ENCODE data around the gene SLC22A23. TPM values are rescaled to one million over a fixed set of nuclear protein-coding genes. Genes with fewer than 3 reads are reported as not detected.
A peak's percentile ranks its signal among the peaks of the same experiment; 100 is the strongest.

Gene SLC22A23
- total RNA-seq, 2 experiments from 2014 or later = 13.4 to 13.6 TPM

DNA sequence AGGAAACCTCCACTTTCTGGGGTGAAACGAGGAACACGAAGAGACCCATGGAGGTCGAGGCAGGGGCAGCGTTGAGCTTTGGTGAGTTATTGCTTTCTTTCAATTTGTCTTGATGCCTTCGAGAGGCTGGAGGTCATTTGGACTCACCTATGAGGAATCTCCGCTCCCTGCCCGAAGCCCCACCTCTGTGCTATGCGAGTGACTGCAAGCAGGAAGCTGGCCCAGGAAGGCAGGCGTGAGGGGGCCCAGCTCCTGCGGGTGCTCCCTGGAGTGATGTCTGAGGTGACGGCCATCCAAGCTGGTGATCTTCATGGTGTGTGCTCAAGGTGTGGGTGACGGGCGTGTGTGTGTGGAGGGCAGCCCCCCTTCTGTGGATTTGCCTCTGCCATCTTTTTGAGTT lies 185.1 kb downstream of the SLC22A23 start:
- Mint-ChIP-seq H3K4me1 (ENCODE audit: low read depth) (peaks cover 34% of the 10 kb centered on the region), H3K27ac (no peak overlapping the region), H3K9me3 (no peaks in the 10 kb centered on the region), H3K4me3 (no peak overlapping the region), H3K36me3 (ENCODE audit: low read depth) (peaks cover 62% of the 10 kb centered on the region), H3K27me3 (no peaks in the 10 kb centered on the region)
- ATAC-seq (ENCODE audit: poor library complexity) (no peak), DNase-seq (no peak)
- POLR2A ChIA-PET = no interaction called here
- Histone ChIP-seq H3K9me3 (ENCODE audit: control insufficient read depth in 1 of 2, insufficient read depth in 1 of 2, low read length in 2 of 2) (no peaks in the 10 kb centered on the region), H3K36me3 (ENCODE audit: insufficient read depth, low read length) (peaks cover 48% of the 10 kb centered on the region), H3K27me3 (ENCODE audit: control insufficient read depth in 1 of 2, insufficient read depth in 2 of 2, low read length in 2 of 2) (no peaks in the 10 kb centered on the region), H3K4me1 (ENCODE audit: insufficient read depth, low read length) (no peaks in the 10 kb centered on the region), H3K27ac (ENCODE audit: low read depth in 1 of 2, low read length in 2 of 2) (no peak overlapping the region), H3K4me3 (ENCODE audit: low read length) (no peak overlapping the region)
- TF ChIP-seq, protein P1, sequence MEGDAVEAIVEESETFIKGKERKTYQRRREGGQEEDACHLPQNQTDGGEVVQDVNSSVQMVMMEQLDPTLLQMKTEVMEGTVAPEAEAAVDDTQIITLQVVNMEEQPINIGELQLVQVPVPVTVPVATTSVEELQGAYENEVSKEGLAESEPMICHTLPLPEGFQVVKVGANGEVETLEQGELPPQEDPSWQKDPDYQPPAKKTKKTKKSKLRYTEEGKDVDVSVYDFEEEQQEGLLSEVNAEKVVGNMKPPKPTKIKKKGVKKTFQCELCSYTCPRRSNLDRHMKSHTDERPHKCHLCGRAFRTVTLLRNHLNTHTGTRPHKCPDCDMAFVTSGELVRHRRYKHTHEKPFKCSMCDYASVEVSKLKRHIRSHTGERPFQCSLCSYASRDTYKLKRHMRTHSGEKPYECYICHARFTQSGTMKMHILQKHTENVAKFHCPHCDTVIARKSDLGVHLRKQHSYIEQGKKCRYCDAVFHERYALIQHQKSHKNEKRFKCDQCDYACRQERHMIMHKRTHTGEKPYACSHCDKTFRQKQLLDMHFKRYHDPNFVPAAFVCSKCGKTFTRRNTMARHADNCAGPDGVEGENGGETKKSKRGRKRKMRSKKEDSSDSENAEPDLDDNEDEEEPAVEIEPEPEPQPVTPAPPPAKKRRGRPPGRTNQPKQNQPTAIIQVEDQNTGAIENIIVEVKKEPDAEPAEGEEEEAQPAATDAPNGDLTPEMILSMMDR (IDR thresholded peaks at IDR 0.05) = no peak
- CTCF ChIA-PET = no interaction called here
- intact Hi-C loops (cut with DNase I, micrococcal nuclease) = no loop called here

DNA sequence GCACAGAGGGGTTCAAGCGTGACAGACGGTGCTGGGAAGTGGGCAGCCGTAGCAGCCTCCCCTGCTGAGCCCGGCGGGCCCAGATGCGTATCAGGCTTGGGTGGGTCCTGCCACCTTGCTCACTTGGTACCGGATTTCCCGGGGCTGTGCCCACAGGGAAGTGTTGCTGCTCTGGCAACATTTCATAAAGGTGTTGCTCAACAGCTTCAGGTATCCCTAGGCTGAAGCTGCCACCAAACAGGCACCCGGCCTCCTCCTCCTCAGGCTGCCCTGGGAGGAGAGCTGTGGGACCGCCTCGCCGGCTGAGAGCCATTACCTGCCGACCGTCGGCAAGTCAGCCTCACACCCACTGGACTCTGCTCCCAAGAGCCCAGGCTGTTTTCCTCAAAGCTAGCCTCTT lies 186.6 kb downstream of the SLC22A23 start:
- H3K4me3 ChIP-seq (ENCODE audit: low read length) = no peak overlapping the region

DNA sequence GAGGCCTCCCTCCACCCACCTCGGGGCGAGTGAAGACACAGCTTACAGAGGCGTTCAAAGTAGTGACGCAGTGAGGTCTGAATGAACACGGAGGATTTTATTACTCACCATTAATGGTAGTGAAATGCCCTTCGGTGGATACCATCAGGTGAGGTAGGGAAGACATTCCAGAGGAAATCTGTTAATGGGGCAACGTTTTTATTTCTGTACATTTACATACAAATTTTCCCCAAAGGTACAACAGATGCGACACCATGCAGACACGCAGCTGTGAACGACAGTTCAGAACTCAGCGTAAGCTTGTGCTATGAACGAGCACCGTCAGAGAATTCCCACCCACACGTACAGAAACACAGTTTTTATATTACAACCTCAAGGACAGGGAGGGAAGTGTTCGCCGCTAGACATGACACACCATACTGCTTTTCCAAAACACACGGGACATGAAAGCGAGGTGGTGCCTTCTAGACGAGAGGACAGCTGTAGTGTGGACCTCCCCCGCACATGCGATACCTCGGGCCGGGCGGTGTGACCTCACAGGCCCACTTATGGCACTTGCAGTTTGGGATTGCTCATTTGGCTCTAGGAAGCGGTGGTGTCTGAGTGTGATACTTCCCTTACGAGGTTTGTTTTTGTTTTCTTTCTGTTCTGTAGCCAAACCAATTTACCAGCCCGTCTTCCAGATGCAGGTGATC lies 187.4 kb downstream of the SLC22A23 start:
- Histone ChIP-seq H3K9me3 (ENCODE audit: control insufficient read depth in 1 of 2, insufficient read depth in 1 of 2, low read length in 2 of 2) (no peaks in the 10 kb centered on the region), H3K27me3 (ENCODE audit: control insufficient read depth in 1 of 2, insufficient read depth in 2 of 2, low read length in 2 of 2) (no peaks in the 10 kb centered on the region), H3K27ac (ENCODE audit: low read depth in 1 of 2, low read length in 2 of 2) (no peak overlapping the region), H3K36me3 (ENCODE audit: insufficient read depth, low read length) (peaks cover 66% of the 10 kb centered on the region), H3K4me3 (ENCODE audit: low read length) (no peak overlapping the region), H3K4me1 (ENCODE audit: insufficient read depth, low read length) (peaks cover 12% of the 10 kb centered on the region)
- peaks cover 48% of the 10 kb centered on the region for H3K4me1 Mint-ChIP-seq (ENCODE audit: low read depth)
- peaks cover 73% of the 10 kb centered on the region for H3K36me3 Mint-ChIP-seq (ENCODE audit: low read depth)
- POLR2A ChIA-PET = interaction anchor here (0.6 kb wide), 1 partner anchor 436 kb away, joined by 4 read pairs; no protein-coding TSS in a partner anchor
- intact Hi-C loops (cut with DNase I, micrococcal nuclease) = loop anchor here in 1 of 2 experiments (10.0 kb wide), 1 partner anchor 865 kb away; the partner anchor contains the start of gene ECI2
- CTCF ChIA-PET = no interaction called here
- TF ChIP-seq, protein P1 (IDR thresholded peaks at IDR 0.05) = no peak
- no peaks in the 10 kb centered on the region for H3K9me3 Mint-ChIP-seq
- ATAC-seq (ENCODE audit: poor library complexity) (peak; percentile 39), DNase-seq (peak in 2 of 14 experiments; percentile 40 to 48)
- no peak overlapping the region for H3K4me3 Mint-ChIP-seq
- no peaks in the 10 kb centered on the region for H3K27me3 Mint-ChIP-seq
- H3K27ac Mint-ChIP-seq = no peak overlapping the region

More for the DNA sequence above, 186.6 kb downstream of the SLC22A23 start:
- TF ChIP-seq, protein P1 (IDR thresholded peaks at IDR 0.05) = no peak
- Histone ChIP-seq H3K9me3 (ENCODE audit: control insufficient read depth in 1 of 2, insufficient read depth in 1 of 2, low read length in 2 of 2) (no peaks in the 10 kb centered on the region), H3K36me3 (ENCODE audit: insufficient read depth, low read length) (peaks cover 57% of the 10 kb centered on the region), H3K27ac (ENCODE audit: low read depth in 1 of 2, low read length in 2 of 2) (no peak overlapping the region), H3K27me3 (ENCODE audit: control insufficient read depth in 1 of 2, insufficient read depth in 2 of 2, low read length in 2 of 2) (no peaks in the 10 kb centered on the region), H3K4me1 (ENCODE audit: insufficient read depth, low read length) (peaks cover 9% of the 10 kb centered on the region)
- DNase-seq (no peak), ATAC-seq (ENCODE audit: poor library complexity) (no peak)
- Mint-ChIP-seq H3K36me3 (ENCODE audit: low read depth) (peaks cover 65% of the 10 kb centered on the region), H3K4me3 (no peak overlapping the region), H3K9me3 (no peaks in the 10 kb centered on the region), H3K4me1 (ENCODE audit: low read depth) (peaks cover 40% of the 10 kb centered on the region), H3K27me3 (no peaks in the 10 kb centered on the region), H3K27ac (no peak overlapping the region)
- intact Hi-C loops (cut with DNase I, micrococcal nuclease) = no loop called here
- POLR2A ChIA-PET = no interaction called here
- CTCF ChIA-PET = no interaction called here
